OCI-LY3 (cell line): ENCODE measurements around the gene KIAA0319L.

ENCODE experiments used
- EZH2phosphoT487 ChIP-seq: fragments of 200-600 bp; shearing (Covaris generic); IDR thresholded peaks from 2 replicates; pipeline ENCODE4 v1.6.1; 2018; ENCODE audit warnings: antibody characterized with exemption, mixed run types, low read depth
- TF ChIP-seq, protein P1 (sequence below): fragments of 200-600, 300-600 bp; sonication (generic); IDR thresholded peaks from 2 replicates; pipeline ENCODE4 v1.5.1; 2014; ENCODE audit warnings: antibody characterized with exemption, low read length, low read depth

DNA sequence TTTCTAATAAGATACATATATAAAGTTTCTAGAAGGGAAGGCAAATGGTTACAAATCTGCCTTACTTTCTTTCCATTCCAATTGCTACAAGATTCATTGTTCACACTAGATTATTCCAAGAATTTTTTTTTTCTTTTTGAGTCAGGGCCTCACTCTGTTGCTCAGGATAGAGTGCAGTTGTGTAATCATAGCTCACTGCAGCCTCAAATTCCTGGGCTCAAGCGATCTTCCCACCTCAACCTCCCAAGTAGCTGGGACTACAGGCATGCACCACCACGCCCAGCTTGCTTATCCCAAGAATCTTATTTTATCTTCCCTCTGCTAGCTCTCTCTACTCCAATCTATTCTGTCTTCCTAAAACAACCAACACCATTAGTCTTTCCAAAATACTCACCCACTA is 81.8 kb downstream of the KIAA0319L start:
- TF ChIP-seq, protein P1, sequence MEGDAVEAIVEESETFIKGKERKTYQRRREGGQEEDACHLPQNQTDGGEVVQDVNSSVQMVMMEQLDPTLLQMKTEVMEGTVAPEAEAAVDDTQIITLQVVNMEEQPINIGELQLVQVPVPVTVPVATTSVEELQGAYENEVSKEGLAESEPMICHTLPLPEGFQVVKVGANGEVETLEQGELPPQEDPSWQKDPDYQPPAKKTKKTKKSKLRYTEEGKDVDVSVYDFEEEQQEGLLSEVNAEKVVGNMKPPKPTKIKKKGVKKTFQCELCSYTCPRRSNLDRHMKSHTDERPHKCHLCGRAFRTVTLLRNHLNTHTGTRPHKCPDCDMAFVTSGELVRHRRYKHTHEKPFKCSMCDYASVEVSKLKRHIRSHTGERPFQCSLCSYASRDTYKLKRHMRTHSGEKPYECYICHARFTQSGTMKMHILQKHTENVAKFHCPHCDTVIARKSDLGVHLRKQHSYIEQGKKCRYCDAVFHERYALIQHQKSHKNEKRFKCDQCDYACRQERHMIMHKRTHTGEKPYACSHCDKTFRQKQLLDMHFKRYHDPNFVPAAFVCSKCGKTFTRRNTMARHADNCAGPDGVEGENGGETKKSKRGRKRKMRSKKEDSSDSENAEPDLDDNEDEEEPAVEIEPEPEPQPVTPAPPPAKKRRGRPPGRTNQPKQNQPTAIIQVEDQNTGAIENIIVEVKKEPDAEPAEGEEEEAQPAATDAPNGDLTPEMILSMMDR, result no peak
- no peak for TF ChIP-seq EZH2phosphoT487
